Kidney tubule cell (primary cell): ENCODE results near the gene CYB5A.

Experiments
- DNase-seq: peaks from one replicate; pipeline ENCODE4 v3.0.0-alpha.2; 2018; ENCODE audit warnings: low spot score

Gene CYB5A

GRCh38 chr18:74204526-74205152 is 87.1 kb downstream of the CYB5A start:
- no peak for DNase-seq

- no peak for DNase-seq
Measured at GRCh38 chr18:74203811-74204210, 88.0 kb downstream of the CYB5A start.
